ENCODE results near the gene PTPRF.

PTPRF gene

GRCh38 chr1:43617668-43618067 is 87.0 kb downstream of the PTPRF start:
- no peaks in the 10 kb centered on the region for H3K79me2 ChIP-seq (ENCODE audit: insufficient read depth, low read length)
- H3K4me3 ChIP-seq (ENCODE audit: insufficient read depth, low read length, poor library complexity, severe bottlenecking): no peak overlapping the region
- no peak overlapping the region for H3K9ac ChIP-seq (ENCODE audit: low read length)
- no peaks in the 10 kb centered on the region for H4K20me1 ChIP-seq (ENCODE audit: low read depth, low read length)
- no peak overlapping the region for H3K27ac ChIP-seq (ENCODE audit: low read depth, low read length)
- no peaks in the 10 kb centered on the region for H3K27me3 ChIP-seq (ENCODE audit: low read length)
- no peak overlapping the region for H3K4me2 ChIP-seq (ENCODE audit: low read depth, low read length, poor library complexity, severe bottlenecking)
- no peaks in the 10 kb centered on the region for H3K36me3 ChIP-seq (ENCODE audit: low read length)
- no peaks in the 10 kb centered on the region for H3K9me2 ChIP-seq (replicated peaks; ENCODE audit: insufficient read depth, low read length)
- no peak overlapping the region for H2AFZ ChIP-seq (ENCODE audit: low read depth, low read length, severe bottlenecking)
- no peaks in the 10 kb centered on the region for H3K9me3 ChIP-seq (ENCODE audit: insufficient read depth, low read length)
- H3F3A ChIP-seq (ENCODE audit: insufficient read depth): no peaks in the 10 kb centered on the region
- TF ChIP-seq CTCF (IDR thresholded peaks at IDR 0.05; ENCODE audit: insufficient read depth, low read length, poor library complexity, severe bottlenecking) (no peak), EZH2phosphoT487 (conservative IDR thresholded peaks at IDR 0.05; ENCODE audit: low read length) (no peak)

GRCh38 chr1:43618521-43619313 is 88.0 kb downstream of the PTPRF start:
- H3K36me3 ChIP-seq (ENCODE audit: low read length): no peaks in the 10 kb centered on the region
- H3K9ac ChIP-seq (ENCODE audit: low read length): no peak overlapping the region
- no peaks in the 10 kb centered on the region for H3K9me3 ChIP-seq (ENCODE audit: insufficient read depth, low read length)
- no peaks in the 10 kb centered on the region for H3F3A ChIP-seq (ENCODE audit: insufficient read depth)
- H4K20me1 ChIP-seq (ENCODE audit: low read depth, low read length): no peaks in the 10 kb centered on the region
- no peaks in the 10 kb centered on the region for H3K27me3 ChIP-seq (ENCODE audit: low read length)
- H3K4me3 ChIP-seq (ENCODE audit: insufficient read depth, low read length, poor library complexity, severe bottlenecking): no peak overlapping the region
- no peak for TF ChIP-seq CTCF (IDR thresholded peaks at IDR 0.05; ENCODE audit: insufficient read depth, low read length, poor library complexity, severe bottlenecking)
- no peak for TF ChIP-seq EZH2phosphoT487 (conservative IDR thresholded peaks at IDR 0.05; ENCODE audit: low read length)
- H3K9me2 ChIP-seq (replicated peaks; ENCODE audit: insufficient read depth, low read length): no peaks in the 10 kb centered on the region
- no peak overlapping the region for H3K27ac ChIP-seq (ENCODE audit: low read depth, low read length)
- H2AFZ ChIP-seq (ENCODE audit: low read depth, low read length, severe bottlenecking): no peak overlapping the region
- no peak overlapping the region for H3K4me2 ChIP-seq (ENCODE audit: low read depth, low read length, poor library complexity, severe bottlenecking)
- no peaks in the 10 kb centered on the region for H3K79me2 ChIP-seq (ENCODE audit: insufficient read depth, low read length)

GRCh38 chr1:43619314-43619790 is 88.7 kb downstream of the PTPRF start:
- Histone ChIP-seq H3K9ac (ENCODE audit: low read length) (no peak overlapping the region), H2AFZ (ENCODE audit: low read depth, low read length, severe bottlenecking) (no peak overlapping the region), H3K4me2 (ENCODE audit: low read depth, low read length, poor library complexity, severe bottlenecking) (no peak overlapping the region), H3K79me2 (ENCODE audit: insufficient read depth, low read length) (no peaks in the 10 kb centered on the region), H3K27ac (ENCODE audit: low read depth, low read length) (no peak overlapping the region), H3K9me3 (ENCODE audit: insufficient read depth, low read length) (no peaks in the 10 kb centered on the region), H3K36me3 (ENCODE audit: low read length) (no peaks in the 10 kb centered on the region), H3K9me2 (replicated peaks; ENCODE audit: insufficient read depth, low read length) (no peaks in the 10 kb centered on the region), H4K20me1 (ENCODE audit: low read depth, low read length) (no peaks in the 10 kb centered on the region), H3K4me3 (ENCODE audit: insufficient read depth, low read length, poor library complexity, severe bottlenecking) (no peak overlapping the region), H3K27me3 (ENCODE audit: low read length) (no peaks in the 10 kb centered on the region), H3F3A (ENCODE audit: insufficient read depth) (no peaks in the 10 kb centered on the region)
- TF ChIP-seq EZH2phosphoT487 (conservative IDR thresholded peaks at IDR 0.05; ENCODE audit: low read length): no peak
- no peak for TF ChIP-seq CTCF (IDR thresholded peaks at IDR 0.05; ENCODE audit: insufficient read depth, low read length, poor library complexity, severe bottlenecking)
